ENCODE data around the gene TSGA10. TPM values are rescaled to one million over a fixed set of nuclear protein-coding genes. Genes with fewer than 3 reads are reported as not detected.

TSGA10 gene
- total and polyA plus RNA-seq, 2 experiments from 2014 or later = 6.4 to 24.2 TPM

GRCh38 chr2:99111945-99112344 is 42.8 kb downstream of the TSGA10 start (continued):
- TF ChIP-seq ZNF462 (CRISPR knock-in tag; IDR thresholded peaks at IDR 0.05) (no peak), EZH2 (IDR thresholded peaks at IDR 0.05; ENCODE audit: low read depth, unreplicated experiment) (no peak), POLR2AphosphoS5 (IDR thresholded peaks at IDR 0.05; ENCODE audit: low read depth) (no peak), JUNB (IDR thresholded peaks at IDR 0.05; ENCODE audit: unreplicated experiment) (no peak), ZNF331 (CRISPR knock-in tag; IDR thresholded peaks at IDR 0.05; ENCODE audit: low read depth) (no peak), STAT1 (IDR thresholded peaks at IDR 0.05; ENCODE audit: unreplicated experiment) (no peak), CREB1 (CRISPR knock-in tag; IDR thresholded peaks at IDR 0.05; ENCODE audit: low read depth) (no peak)

DNA sequence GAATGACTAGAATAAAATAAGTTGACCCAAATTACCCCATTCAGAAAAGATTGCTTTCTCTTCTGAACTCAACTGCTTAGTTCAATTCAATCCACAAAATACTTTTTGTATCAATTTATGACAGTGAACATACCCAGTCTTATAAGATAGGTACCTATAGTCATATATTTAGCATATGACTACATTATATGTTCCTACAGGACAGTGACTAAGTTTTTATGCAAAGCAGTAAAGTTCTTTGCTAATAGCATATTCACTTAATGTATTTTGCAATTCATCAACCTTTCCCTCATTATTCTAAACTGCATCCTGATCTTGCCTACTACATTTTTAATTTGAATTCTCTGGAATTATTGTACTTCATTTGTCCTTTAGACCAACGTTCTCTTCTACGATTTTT is 43.5 kb downstream of the TSGA10 start:
- H3K4me1 ChIP-seq (ENCODE audit: insufficient read depth) = no peaks in the 10 kb centered on the region
- no peaks in the 10 kb centered on the region for H3K9me2 ChIP-seq (ENCODE audit: insufficient read depth)
- Mint-ChIP-seq H3K4me1 (peaks cover 6% of the 10 kb centered on the region), H3K4me3 (no peak overlapping the region), H3K9me3 (no peaks in the 10 kb centered on the region), H3K36me3 (ENCODE audit: low read depth) (no peaks in the 10 kb centered on the region), H3K27ac (no peak overlapping the region), H3K27me3 (ENCODE audit: insufficient read depth, low read depth, poor library complexity) (peaks cover 2% of the 10 kb centered on the region)
- no peak overlapping the region for H2AFZ ChIP-seq
- H3K27ac ChIP-seq (ENCODE audit: low read depth) = no peak overlapping the region
- no peak for ATAC-seq
- no peaks in the 10 kb centered on the region for H3K79me2 ChIP-seq (replicated peaks; ENCODE audit: insufficient read depth)
- no peaks in the 10 kb centered on the region for H3K36me3 ChIP-seq (ENCODE audit: insufficient read depth)
- H3K27me3 ChIP-seq (ENCODE audit: insufficient read depth) = no peaks in the 10 kb centered on the region
- no peak for DNase-seq (ENCODE audit: low spot score)
- no peak overlapping the region for H3K4me3 ChIP-seq
- no peaks in the 10 kb centered on the region for H3F3A ChIP-seq (replicated peaks; ENCODE audit: low read depth)
- H3K4me2 ChIP-seq = no peak overlapping the region
- H4K20me1 ChIP-seq (replicated peaks; ENCODE audit: insufficient read depth) = no peaks in the 10 kb centered on the region
- no peak for TF ChIP-seq EZH2phosphoT487 (IDR thresholded peaks at IDR 0.05; ENCODE audit: unreplicated experiment)
- TF ChIP-seq ZNF462 (CRISPR knock-in tag; IDR thresholded peaks at IDR 0.05) = no peak
- TF ChIP-seq ETS1 (IDR thresholded peaks at IDR 0.05) = no peak
- TF ChIP-seq NANOG (IDR thresholded peaks at IDR 0.05; ENCODE audit: borderline replicate concordance) = no peak
- TF ChIP-seq ZNF114 (CRISPR knock-in tag; IDR thresholded peaks at IDR 0.05) = no peak

Data from GM23338 (cell line).